PC-9 (cell line): Measurements from ENCODE around the gene RYR2. TPM values are rescaled to one million over a fixed set of nuclear protein-coding genes. Genes with fewer than 3 reads are reported as not detected.

Experiments
- BruUV-seq: library from RNA; stranded (reverse); fragments of 400-500 nt; replicated peaks from 2 replicates; lab custom pipeline; 2021; lab: Mats Ljungman, UMichigan
- CTCF ChIA-PET: fragments of 300-600 bp; sonication (Branson Sonifier 250); formaldehyde crosslinking; loops from one replicate; lab custom pipeline; 2022; ENCODE audit warnings: antibody characterized with exemption; lab: Charles Lee
- POLR2A ChIA-PET: fragments of 300-600 bp; sonication (Branson Sonifier 250); formaldehyde crosslinking; loops from one replicate; lab custom pipeline; 2022; ENCODE audit warnings: antibody characterized with exemption; ENCODE audit not compliant: unreplicated experiment; lab: Charles Lee
- DNase-seq, 2 experiments: peaks; one replicate each; pipeline versions ENCODE4 v3.0.0 to v3.0.0-alpha.2; 2015 to 2022; ENCODE audit warnings: mixed read lengths in 1 of 2
- H2AFZ ChIP-seq: fragments of 200-600 bp; sonication (generic); 2 replicates; pipeline ENCODE4 v1.8.1; 2017; ENCODE audit warnings: antibody characterized with exemption
- H3F3A ChIP-seq: fragments of 200-600 bp; sonication (generic); 2 replicates; pipeline ENCODE4 v1.8.1; 2017; ENCODE audit warnings: antibody characterized with exemption, mild to moderate bottlenecking, low read depth; ENCODE audit not compliant: insufficient read depth
- H3K27ac ChIP-seq: fragments of 200-600 bp; sonication (generic); 2 replicates; pipeline ENCODE4 v1.6.1; 2016; ENCODE audit warnings: mixed run types
- H3K27me3 ChIP-seq: fragments of 200-600 bp; sonication (generic); 2 replicates; pipeline ENCODE4 v1.6.1; 2016; ENCODE audit warnings: low read depth, mixed run types; ENCODE audit not compliant: insufficient read depth
- H3K36me3 ChIP-seq: fragments of 200-600 bp; sonication (generic); 2 replicates; pipeline ENCODE4 v1.6.1; 2016; ENCODE audit warnings: low read depth, mixed run types
- H3K4me1 ChIP-seq: fragments of 200-600 bp; sonication (generic); replicated peaks from 2 replicates; pipeline ENCODE4 v1.6.1; 2016; ENCODE audit warnings: mixed run types; ENCODE audit not compliant: insufficient read depth
- H3K4me2 ChIP-seq: fragments of 200-600 bp; sonication (generic); 2 replicates; pipeline ENCODE4 v1.6.1; 2017; ENCODE audit warnings: mixed run types
- H3K4me3 ChIP-seq: fragments of 200-600 bp; sonication (generic); 2 replicates; pipeline ENCODE4 v1.6.1; 2016; ENCODE audit warnings: mixed run types
- H3K79me2 ChIP-seq: fragments of 200-600 bp; sonication (generic); 2 replicates; pipeline ENCODE4 v1.6.1; 2017; ENCODE audit warnings: low read depth, mixed run types
- H3K9me2 ChIP-seq: fragments of 200-600 bp; sonication (generic); 2 replicates; pipeline ENCODE4 v1.8.1; 2017; ENCODE audit warnings: mild to moderate bottlenecking; ENCODE audit not compliant: insufficient read depth
- H3K9me3 ChIP-seq: fragments of 200-600 bp; sonication (generic); 2 replicates; pipeline ENCODE4 v1.8.1; 2016; ENCODE audit warnings: low read depth; ENCODE audit not compliant: insufficient read depth
- H4K20me1 ChIP-seq: fragments of 200-600 bp; sonication (generic); 2 replicates; pipeline ENCODE4 v1.8.1; 2017; ENCODE audit not compliant: insufficient read depth
- EZH2 ChIP-seq: fragments of 200-600 bp; sonication (generic); IDR thresholded peaks from 2 replicates; pipeline ENCODE4 v1.8.0; 2017; ENCODE audit warnings: antibody characterized with exemption, low read depth
- intact Hi-C: fragments of 100-400 bp; cut with micrococcal nuclease; formaldehyde crosslinking; loops from one replicate; pipeline ENCODE4 v1.10.0; 2022; ENCODE audit not compliant: unreplicated experiment
- total RNA-seq: library from RNA; stranded (reverse); gene quantifications from 2 replicates; pipeline ENCODE4 v1.2.3, GENCODE V29; 2021
- TF ChIP-seq, protein P1 (sequence below): fragments of 200-600 bp; sonication (generic); conservative IDR thresholded peaks from 2 replicates; pipeline ENCODE4 v1.6.1; 2017; ENCODE audit warnings: mixed run types, antibody characterized with exemption, mild to moderate bottlenecking, moderate library complexity

RYR2 gene
- total RNA-seq, 1 experiment from 2014 or later, result not detected

DNA sequence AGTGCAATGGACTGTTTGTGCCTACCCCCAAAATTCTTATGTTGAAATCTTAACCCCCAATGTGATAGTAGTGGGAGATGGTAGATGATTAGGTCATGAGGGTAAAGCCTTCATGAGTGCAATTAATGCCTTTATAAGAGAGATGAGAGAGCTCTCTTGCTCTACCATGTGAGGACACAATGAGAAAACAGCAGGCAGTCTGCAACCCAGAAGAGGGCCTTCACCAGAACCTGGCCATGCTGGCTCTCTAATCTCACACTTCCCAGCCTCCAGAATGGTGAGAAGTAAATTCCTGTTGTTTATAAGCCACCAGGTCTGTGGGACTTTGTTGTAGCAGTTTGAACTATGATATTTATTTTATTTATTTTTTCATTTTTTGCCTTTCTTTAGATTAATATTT is 21.0 kb downstream of the RYR2 start:
- intact Hi-C loops, result no loop called here
- Histone ChIP-seq H3K4me1 (no peaks in the 10 kb centered on the region), H3K27ac (no peak overlapping the region), H3K9me3 (no peaks in the 10 kb centered on the region), H4K20me1 (no peaks in the 10 kb centered on the region), H3K36me3 (no peaks in the 10 kb centered on the region), H3K4me2 (no peak overlapping the region), H3K27me3 (peaks cover 14% of the 10 kb centered on the region; the same call in 1 of the 2 replicates), H2AFZ (no peak overlapping the region), H3K4me3 (no peak overlapping the region), H3F3A (no peaks in the 10 kb centered on the region), H3K79me2 (no peaks in the 10 kb centered on the region), H3K9me2 (no peaks in the 10 kb centered on the region)
- ChIA-PET POLR2A (no interaction called here), CTCF (no interaction called here)
- no peak for TF ChIP-seq EZH2
- TF ChIP-seq, protein P1, sequence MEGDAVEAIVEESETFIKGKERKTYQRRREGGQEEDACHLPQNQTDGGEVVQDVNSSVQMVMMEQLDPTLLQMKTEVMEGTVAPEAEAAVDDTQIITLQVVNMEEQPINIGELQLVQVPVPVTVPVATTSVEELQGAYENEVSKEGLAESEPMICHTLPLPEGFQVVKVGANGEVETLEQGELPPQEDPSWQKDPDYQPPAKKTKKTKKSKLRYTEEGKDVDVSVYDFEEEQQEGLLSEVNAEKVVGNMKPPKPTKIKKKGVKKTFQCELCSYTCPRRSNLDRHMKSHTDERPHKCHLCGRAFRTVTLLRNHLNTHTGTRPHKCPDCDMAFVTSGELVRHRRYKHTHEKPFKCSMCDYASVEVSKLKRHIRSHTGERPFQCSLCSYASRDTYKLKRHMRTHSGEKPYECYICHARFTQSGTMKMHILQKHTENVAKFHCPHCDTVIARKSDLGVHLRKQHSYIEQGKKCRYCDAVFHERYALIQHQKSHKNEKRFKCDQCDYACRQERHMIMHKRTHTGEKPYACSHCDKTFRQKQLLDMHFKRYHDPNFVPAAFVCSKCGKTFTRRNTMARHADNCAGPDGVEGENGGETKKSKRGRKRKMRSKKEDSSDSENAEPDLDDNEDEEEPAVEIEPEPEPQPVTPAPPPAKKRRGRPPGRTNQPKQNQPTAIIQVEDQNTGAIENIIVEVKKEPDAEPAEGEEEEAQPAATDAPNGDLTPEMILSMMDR, result no peak
- no peak for DNase-seq
- BruUV-seq, result no TSS peak

DNA sequence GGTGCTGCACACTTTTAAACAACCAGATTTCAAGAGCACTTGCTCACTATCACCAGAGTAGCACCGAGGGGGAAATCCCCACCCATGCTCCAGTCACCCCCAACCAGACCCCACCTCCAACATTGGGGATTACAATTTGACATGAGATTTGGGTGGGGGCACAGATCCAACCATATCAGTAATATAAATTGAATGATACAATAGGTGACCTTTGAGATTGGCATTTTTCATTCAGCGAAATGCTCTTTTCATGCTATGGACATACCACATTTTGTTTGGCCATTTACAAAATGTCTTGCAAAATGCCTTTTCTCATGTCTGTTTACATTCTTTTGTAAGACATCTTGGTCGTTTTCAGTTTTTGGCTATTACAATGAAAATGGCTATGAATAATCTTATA is 23.9 kb downstream of the RYR2 start:
- no peak overlapping the region for H2AFZ ChIP-seq
- BruUV-seq, result no TSS peak
- no peaks in the 10 kb centered on the region for H3K9me3 ChIP-seq
- H3K4me2 ChIP-seq, result no peak overlapping the region
- H3F3A ChIP-seq, result no peaks in the 10 kb centered on the region
- H3K9me2 ChIP-seq, result no peaks in the 10 kb centered on the region
- no peaks in the 10 kb centered on the region for H3K4me1 ChIP-seq
- intact Hi-C loops, result no loop called here
- DNase-seq, result no peak
- peaks cover 13% of the 10 kb centered on the region for H3K27me3 ChIP-seq
- TF ChIP-seq, protein P1, result no peak
- no peak for TF ChIP-seq EZH2
- H3K4me3 ChIP-seq, result no peak overlapping the region
- H3K36me3 ChIP-seq, result no peaks in the 10 kb centered on the region
- no peaks in the 10 kb centered on the region for H3K79me2 ChIP-seq
- no peaks in the 10 kb centered on the region for H4K20me1 ChIP-seq
- CTCF ChIA-PET, result no interaction called here
- H3K27ac ChIP-seq, result no peak overlapping the region
- POLR2A ChIA-PET, result no interaction called here

DNA sequence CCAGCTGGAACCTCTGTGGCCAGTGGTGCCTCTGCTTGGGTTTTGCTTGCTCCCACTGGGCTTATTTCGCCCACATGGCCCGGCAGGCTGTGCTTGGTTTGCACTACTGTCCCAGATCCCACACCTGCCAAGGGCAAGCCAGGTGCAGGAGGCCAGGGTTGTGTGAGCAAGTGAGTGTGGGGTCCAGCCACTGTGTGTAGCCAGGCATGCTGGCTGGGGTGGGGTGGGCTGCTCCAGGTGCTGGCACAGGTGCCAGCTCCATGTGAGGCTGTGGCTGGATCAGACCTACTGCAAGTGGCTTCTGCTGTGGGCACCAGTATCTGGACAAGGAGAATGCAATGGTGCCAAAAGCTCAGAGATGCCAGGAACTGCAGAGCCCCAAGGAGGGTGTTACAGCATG is 28.5 kb downstream of the RYR2 start:
- Histone ChIP-seq H3K27ac (no peak overlapping the region), H3K79me2 (no peaks in the 10 kb centered on the region), H3F3A (no peaks in the 10 kb centered on the region), H3K9me3 (no peaks in the 10 kb centered on the region), H3K4me1 (no peaks in the 10 kb centered on the region), H3K36me3 (no peaks in the 10 kb centered on the region), H3K4me2 (no peak overlapping the region), H3K9me2 (no peaks in the 10 kb centered on the region), H4K20me1 (no peaks in the 10 kb centered on the region), H3K27me3 (peaks cover 38% of the 10 kb centered on the region), H2AFZ (no peak overlapping the region), H3K4me3 (no peak overlapping the region)
- intact Hi-C loops, result no loop called here
- POLR2A ChIA-PET, result no interaction called here
- TF ChIP-seq, protein P1, result no peak
- TF ChIP-seq EZH2, result no peak
- CTCF ChIA-PET, result no interaction called here
- no TSS peak for BruUV-seq
- DNase-seq, result no peak
